Large intestine (tissue), 3 donors: ENCODE data around the gene DSC3. TPM values are rescaled to one million over a fixed set of nuclear protein-coding genes. Genes with fewer than 3 reads are reported as not detected.

ENCODE experiments used
- DNase-seq, 2 donors: peaks; one replicate each; pipeline versions ENCODE4 v3.0.0 to v3.0.0-alpha.2; 2013
- H3K27ac ChIP-seq: one replicate; pipeline ENCODE4 v1.5.1; 2013; ENCODE audit warnings: low read length
- H3K27me3 ChIP-seq: 2 replicates; pipeline ENCODE4 v1.6.1; 2013; ENCODE audit warnings: low read length; ENCODE audit not compliant: control insufficient read depth, insufficient read depth
- H3K36me3 ChIP-seq: 2 replicates; pipeline ENCODE4 v1.6.1; 2013; ENCODE audit warnings: low read length; ENCODE audit not compliant: control insufficient read depth, insufficient read depth
- H3K4me1 ChIP-seq: one replicate; pipeline ENCODE4 v1.6.1; 2013; ENCODE audit warnings: low read length; ENCODE audit not compliant: control insufficient read depth, insufficient read depth
- H3K4me3 ChIP-seq: one replicate; pipeline ENCODE4 v1.5.1; 2013; ENCODE audit warnings: low read length
- H3K9me3 ChIP-seq: one replicate; pipeline ENCODE4 v1.6.1; 2013; ENCODE audit warnings: mild to moderate bottlenecking, low read depth, low read length, moderate library complexity; ENCODE audit not compliant: control insufficient read depth
- WGBS: methylation state at CpG from one replicate; pipeline ENCODE4 v1.1.5; 2013; ENCODE audit warnings: low lambda C conversion rate; ENCODE audit not compliant: insufficient coverage; 5-methylcytosine and 5-hydroxymethylcytosine counted together
- polyA plus RNA-seq: library from polyadenylated mRNA; unstranded; fragments of 120-200 nt; gene quantifications from one replicate; pipeline ENCODE4 v1.2.1, GENCODE V29; 2013

DSC3 gene
- polyA plus RNA-seq, 1 donor: 3.4 TPM

- no peak overlapping the region for H3K27ac ChIP-seq
Observed at GRCh38 chr18:31061945-31062344, 19.4 kb upstream of the DSC3 start.

GRCh38 chr18:31058897-31059296, 16.4 kb upstream of the DSC3 start:
- no peaks in the 10 kb centered on the region for H3K4me1 ChIP-seq
- peak in 1 of 2 donors; percentile 32 for DNase-seq
- no peaks in the 10 kb centered on the region for H3K27me3 ChIP-seq
- no peak overlapping the region for H3K27ac ChIP-seq
- no peaks in the 10 kb centered on the region for H3K36me3 ChIP-seq
- no peak overlapping the region for H3K4me3 ChIP-seq
- WGBS: 60% methylated on average over 1 of the region's 3 CpGs
- H3K9me3 ChIP-seq: no peaks in the 10 kb centered on the region

More at GRCh38 chr18:31061945-31062344, 19.4 kb upstream of the DSC3 start:
- no CpG with 5 or more reads among the region's 4 CpGs for WGBS
- no peak for DNase-seq
- peaks cover 7% of the 10 kb centered on the region for H3K36me3 ChIP-seq
- H3K4me3 ChIP-seq: no peak overlapping the region
- H3K9me3 ChIP-seq: no peaks in the 10 kb centered on the region
- no peaks in the 10 kb centered on the region for H3K27me3 ChIP-seq
- H3K4me1 ChIP-seq: no peaks in the 10 kb centered on the region

GRCh38 chr18:31057917-31058316, 15.4 kb upstream of the DSC3 start:
- Histone ChIP-seq H3K4me1 (no peaks in the 10 kb centered on the region), H3K9me3 (no peaks in the 10 kb centered on the region), H3K27ac (no peak overlapping the region), H3K36me3 (no peaks in the 10 kb centered on the region), H3K4me3 (no peak overlapping the region), H3K27me3 (no peaks in the 10 kb centered on the region)
- no CpG with 5 or more reads among the region's 4 CpGs for WGBS
- no peak for DNase-seq

GRCh38 chr18:31057051-31057450, 14.5 kb upstream of the DSC3 start:
- no peak overlapping the region for H3K4me3 ChIP-seq

GRCh38 chr18:31056296-31056695, 13.8 kb upstream of the DSC3 start:
- H3K36me3 ChIP-seq: no peaks in the 10 kb centered on the region
- 86% methylated on average over 1 of the region's 2 CpGs for WGBS

More at GRCh38 chr18:31057051-31057450, 14.5 kb upstream of the DSC3 start:
- no peaks in the 10 kb centered on the region for H3K4me1 ChIP-seq
- no peak overlapping the region for H3K27ac ChIP-seq
- WGBS: 74% methylated on average over 4 of the region's 5 CpGs
- no peaks in the 10 kb centered on the region for H3K36me3 ChIP-seq
- no peak for DNase-seq
- H3K9me3 ChIP-seq: no peaks in the 10 kb centered on the region
- H3K27me3 ChIP-seq: no peaks in the 10 kb centered on the region

GRCh38 chr18:31050635-31051034, 8.1 kb upstream of the DSC3 start:
- Histone ChIP-seq H3K36me3 (no peaks in the 10 kb centered on the region), H3K27ac (no peak overlapping the region)
- no peak for DNase-seq

More at GRCh38 chr18:31056296-31056695, 13.8 kb upstream of the DSC3 start:
- Histone ChIP-seq H3K27me3 (no peaks in the 10 kb centered on the region), H3K4me1 (no peaks in the 10 kb centered on the region), H3K27ac (no peak overlapping the region), H3K4me3 (no peak overlapping the region), H3K9me3 (no peaks in the 10 kb centered on the region)
- DNase-seq: no peak

GRCh38 chr18:31049189-31049588, 6.6 kb upstream of the DSC3 start:
- no peaks in the 10 kb centered on the region for H3K4me1 ChIP-seq
- no peak overlapping the region for H3K4me3 ChIP-seq
- H3K36me3 ChIP-seq: no peaks in the 10 kb centered on the region
- H3K27ac ChIP-seq: no peak overlapping the region
- WGBS: no CpG with 5 or more reads among the region's 4 CpGs
- peak in 1 of 2 donors; percentile 43 for DNase-seq
- H3K9me3 ChIP-seq: no peaks in the 10 kb centered on the region
- H3K27me3 ChIP-seq: peaks cover 8% of the 10 kb centered on the region

More at GRCh38 chr18:31050635-31051034, 8.1 kb upstream of the DSC3 start:
- Histone ChIP-seq H3K27me3 (peaks cover 2% of the 10 kb centered on the region), H3K4me3 (no peak overlapping the region), H3K9me3 (no peaks in the 10 kb centered on the region), H3K4me1 (no peaks in the 10 kb centered on the region)
- no CpG with 5 or more reads among the region's 3 CpGs for WGBS

- no peaks in the 10 kb centered on the region for H3K36me3 ChIP-seq
- H3K4me1 ChIP-seq: no peaks in the 10 kb centered on the region
- no peak overlapping the region for H3K4me3 ChIP-seq
- no peak overlapping the region for H3K27ac ChIP-seq
- H3K9me3 ChIP-seq: no peaks in the 10 kb centered on the region
- no peak for DNase-seq
- 80% methylated on average over 1 of the region's 2 CpGs for WGBS
- H3K27me3 ChIP-seq: peaks cover 17% of the 10 kb centered on the region
Observed at GRCh38 chr18:31048216-31048615, 5.7 kb upstream of the DSC3 start.

GRCh38 chr18:31046916-31047315, 4.4 kb upstream of the DSC3 start:
- peaks cover 5% of the 10 kb centered on the region for H3K4me1 ChIP-seq
- H3K27ac ChIP-seq: no peak overlapping the region
- peaks cover 30% of the 10 kb centered on the region for H3K27me3 ChIP-seq
- peaks cover 2% of the 10 kb centered on the region for H3K9me3 ChIP-seq
- no peak overlapping the region for H3K4me3 ChIP-seq
- DNase-seq: peak in 1 of 2 donors; percentile 44
- H3K36me3 ChIP-seq: no peaks in the 10 kb centered on the region

- H3K36me3 ChIP-seq: no peaks in the 10 kb centered on the region
- DNase-seq: peak in 1 of 2 donors; percentile 22
- H3K4me1 ChIP-seq: peaks cover 14% of the 10 kb centered on the region
- peaks cover 6% of the 10 kb centered on the region for H3K9me3 ChIP-seq
- H3K27me3 ChIP-seq: peaks cover 44% of the 10 kb centered on the region
- WGBS: 100% methylated on average over 3 of the region's 6 CpGs
- H3K27ac ChIP-seq: no peak overlapping the region
- no peak overlapping the region for H3K4me3 ChIP-seq
Observed at GRCh38 chr18:31045599-31045998, 3.1 kb upstream of the DSC3 start.

GRCh38 chr18:31044926-31045325, 2.4 kb upstream of the DSC3 start:
- H3K4me1 ChIP-seq: peaks cover 14% of the 10 kb centered on the region
- H3K27me3 ChIP-seq: peaks cover 50% of the 10 kb centered on the region
- H3K36me3 ChIP-seq: no peaks in the 10 kb centered on the region
- no peak overlapping the region for H3K27ac ChIP-seq
- no peak overlapping the region for H3K4me3 ChIP-seq
- 92% methylated on average over 2 of the region's 3 CpGs for WGBS
- H3K9me3 ChIP-seq: peaks cover 6% of the 10 kb centered on the region
- no peak for DNase-seq
